Measurements from ENCODE around the gene CPVL. TPM values are rescaled to one million over a fixed set of nuclear protein-coding genes. Genes with fewer than 3 reads are reported as not detected.

CPVL gene
- total RNA-seq = 5.0 TPM

- ATAC-seq = peak; percentile 38
These were observed at the start of gene CPVL for GRCh38 chr7:29146057-29146706. Gene CPVL (minus strand): TSS chr7:29146537. CDS start chr7:29121061, 25,476 bp downstream.

GRCh38 chr7:29194594-29195427 lies 48.5 kb upstream of the CPVL start, which contains the start of gene CHN2:
Gene CHN2 (plus strand): TSS chr7:29194775.
- peak; percentile 65 for ATAC-seq

GRCh38 chr7:29194206-29194593 lies 47.9 kb upstream of the CPVL start:
- peak; percentile 27 for ATAC-seq

GRCh38 chr7:29193316-29194205 lies 47.2 kb upstream of the CPVL start:
- peak; percentile 22 for ATAC-seq

GRCh38 chr7:29192811-29193210 lies 46.5 kb upstream of the CPVL start:
- no peak for ATAC-seq

- no peak for ATAC-seq
These were observed 46.0 kb upstream of the CPVL start for GRCh38 chr7:29192323-29192722.

- no peak for ATAC-seq
These were observed 44.2 kb upstream of the CPVL start for GRCh38 chr7:29190349-29191045.

GRCh38 chr7:29189743-29190201 lies 43.4 kb upstream of the CPVL start:
- peak; percentile 67 for ATAC-seq

GRCh38 chr7:29185613-29186012 lies 39.3 kb upstream of the CPVL start:
- no peak for ATAC-seq

- no peak for ATAC-seq
These were observed 38.3 kb upstream of the CPVL start for GRCh38 chr7:29184599-29184998.

GRCh38 chr7:29179115-29179514 lies 32.8 kb upstream of the CPVL start:
- no peak for ATAC-seq

- peak; percentile 94 for ATAC-seq
These were observed 31.7 kb upstream of the CPVL start for GRCh38 chr7:29177963-29178600.

GRCh38 chr7:29173458-29173857 lies 27.1 kb upstream of the CPVL start:
- no peak for ATAC-seq

- no peak for ATAC-seq
These were observed 24.4 kb upstream of the CPVL start for GRCh38 chr7:29170781-29171180.

GRCh38 chr7:29167721-29168120 lies 21.4 kb upstream of the CPVL start:
- ATAC-seq = no peak

- ATAC-seq = no peak
These were observed 17.5 kb upstream of the CPVL start for GRCh38 chr7:29163854-29164253.

- ATAC-seq = no peak
These were observed 16.2 kb upstream of the CPVL start for GRCh38 chr7:29162577-29162976.

- no peak for ATAC-seq
These were observed 14.9 kb upstream of the CPVL start for GRCh38 chr7:29161231-29161630.

GRCh38 chr7:29160080-29160479 lies 13.7 kb upstream of the CPVL start:
- ATAC-seq = no peak

- ATAC-seq = no peak
These were observed 12.6 kb upstream of the CPVL start for GRCh38 chr7:29158795-29159423.

- no peak for ATAC-seq
These were observed 10.6 kb upstream of the CPVL start for GRCh38 chr7:29156907-29157452.

All from esophagus mucosa (tissue), 1 donor.